MM.1S (cell line): ENCODE measurements around the gene IL15RA.

ENCODE experiments used
- DNase-seq: peaks from one replicate; pipeline ENCODE4 v3.0.0-alpha.2; 2015
- H2AFZ ChIP-seq: fragments of 300-600 bp; sonication (generic); 2 replicates; pipeline ENCODE4 v1.6.0; 2016; ENCODE audit warnings: antibody characterized with exemption, low read length
- H3F3A ChIP-seq: fragments of 300-600 bp; sonication (generic); 2 replicates; pipeline ENCODE4 v1.6.1; 2016; ENCODE audit warnings: mild to moderate bottlenecking, antibody characterized with exemption, low read length, moderate library complexity, mixed read lengths; ENCODE audit not compliant: insufficient read depth
- H3K27ac ChIP-seq: fragments of 300-600 bp; sonication (generic); 2 replicates; pipeline ENCODE4 v1.5.1; 2016; ENCODE audit warnings: mild to moderate bottlenecking, low read length
- H3K27me3 ChIP-seq: fragments of 300-600 bp; sonication (generic); replicated peaks from 2 replicates; pipeline ENCODE4 v1.6.0; 2016; ENCODE audit warnings: low read length; ENCODE audit not compliant: insufficient read depth
- H3K36me3 ChIP-seq: fragments of 300-600 bp; sonication (generic); replicated peaks from 2 replicates; pipeline ENCODE4 v1.6.1; 2016; ENCODE audit warnings: mild to moderate bottlenecking, low read length, mixed read lengths; ENCODE audit not compliant: insufficient read depth
- H3K4me1 ChIP-seq: fragments of 300-600 bp; sonication (generic); 2 replicates; pipeline ENCODE4 v1.6.1; 2016; ENCODE audit warnings: low read length, mixed read lengths
- H3K4me2 ChIP-seq: fragments of 300-600 bp; sonication (generic); 2 replicates; pipeline ENCODE4 v1.6.0; 2016; ENCODE audit warnings: low read depth, low read length
- H3K4me3 ChIP-seq: fragments of 300-600 bp; sonication (generic); 2 replicates; pipeline ENCODE4 v1.5.1; 2016; ENCODE audit warnings: low read length, mixed read lengths
- H3K79me2 ChIP-seq: fragments of 300-600 bp; sonication (generic); 2 replicates; pipeline ENCODE4 v1.6.1; 2016; ENCODE audit warnings: mixed run types, low read length, mixed read lengths
- H3K9ac ChIP-seq: fragments of 300-600 bp; sonication (generic); 2 replicates; pipeline ENCODE4 v1.6.1; 2016; ENCODE audit warnings: low read length, mixed read lengths
- H3K9me2 ChIP-seq: fragments of 300-600 bp; sonication (generic); replicated peaks from 2 replicates; pipeline ENCODE4 v1.6.1; 2016; ENCODE audit warnings: mild to moderate bottlenecking, low read length, mixed read lengths; ENCODE audit not compliant: insufficient read depth
- H3K9me3 ChIP-seq: fragments of 300-600 bp; sonication (generic); replicated peaks from 2 replicates; pipeline ENCODE4 v1.6.1; 2016; ENCODE audit warnings: mild to moderate bottlenecking, low read length, mixed read lengths; ENCODE audit not compliant: insufficient read depth
- H4K20me1 ChIP-seq: fragments of 300-600 bp; sonication (generic); 2 replicates; pipeline ENCODE4 v1.6.1; 2016; ENCODE audit warnings: mild to moderate bottlenecking, low read length, moderate library complexity, mixed read lengths; ENCODE audit not compliant: insufficient read depth
- EZH2 ChIP-seq: fragments of 300-600 bp; sonication (generic); optimal IDR thresholded peaks from 2 replicates; pipeline ENCODE3; 2017; ENCODE audit warnings: low read depth, mild to moderate bottlenecking, antibody characterized with exemption, low read length, mixed read lengths
- EZH2phosphoT487 ChIP-seq: fragments of 300-600 bp; sonication (generic); IDR thresholded peaks from 2 replicates; pipeline ENCODE4 v1.6.1; 2018; ENCODE audit warnings: antibody characterized with exemption, low read length
- TF ChIP-seq, protein P1 (sequence below): fragments of 300-600 bp; sonication (generic); IDR thresholded peaks from 2 replicates; pipeline ENCODE4 v1.5.1; 2016; ENCODE audit warnings: antibody characterized with exemption, low read length, mixed read lengths

The IL15RA gene

DNA sequence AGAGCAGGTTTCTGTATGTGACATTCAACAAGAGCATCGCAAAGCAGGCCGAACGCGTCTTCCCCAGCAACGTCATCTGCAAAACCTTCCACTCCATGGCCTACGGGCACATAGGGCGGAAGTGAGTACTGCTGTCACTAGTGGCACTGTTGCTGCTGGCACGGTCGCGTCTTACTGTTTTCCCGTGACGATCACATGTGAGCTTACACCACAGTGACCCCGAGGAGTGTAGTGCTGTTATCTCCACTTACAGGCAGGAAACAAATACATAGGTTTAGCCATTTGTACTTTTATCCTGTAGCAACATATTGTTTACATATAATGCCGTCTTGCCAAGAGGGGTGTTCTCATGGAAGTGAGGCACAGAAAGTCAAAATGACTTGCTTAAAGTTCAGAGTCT lies 61.9 kb downstream of the IL15RA start:
- Histone ChIP-seq H3K27me3 (no peaks in the 10 kb centered on the region), H3K9me2 (no peaks in the 10 kb centered on the region), H3K36me3 (peaks cover 35% of the 10 kb centered on the region), H4K20me1 (no peaks in the 10 kb centered on the region), H3K9me3 (no peaks in the 10 kb centered on the region), H2AFZ (no peak overlapping the region), H3K4me2 (no peak overlapping the region), H3K4me3 (no peak overlapping the region), H3K27ac (no peak overlapping the region), H3F3A (no peaks in the 10 kb centered on the region), H3K79me2 (peaks cover 23% of the 10 kb centered on the region), H3K4me1 (no peaks in the 10 kb centered on the region), H3K9ac (no peak overlapping the region)
- TF ChIP-seq EZH2 (no peak), EZH2phosphoT487 (no peak)
- TF ChIP-seq, protein P1, sequence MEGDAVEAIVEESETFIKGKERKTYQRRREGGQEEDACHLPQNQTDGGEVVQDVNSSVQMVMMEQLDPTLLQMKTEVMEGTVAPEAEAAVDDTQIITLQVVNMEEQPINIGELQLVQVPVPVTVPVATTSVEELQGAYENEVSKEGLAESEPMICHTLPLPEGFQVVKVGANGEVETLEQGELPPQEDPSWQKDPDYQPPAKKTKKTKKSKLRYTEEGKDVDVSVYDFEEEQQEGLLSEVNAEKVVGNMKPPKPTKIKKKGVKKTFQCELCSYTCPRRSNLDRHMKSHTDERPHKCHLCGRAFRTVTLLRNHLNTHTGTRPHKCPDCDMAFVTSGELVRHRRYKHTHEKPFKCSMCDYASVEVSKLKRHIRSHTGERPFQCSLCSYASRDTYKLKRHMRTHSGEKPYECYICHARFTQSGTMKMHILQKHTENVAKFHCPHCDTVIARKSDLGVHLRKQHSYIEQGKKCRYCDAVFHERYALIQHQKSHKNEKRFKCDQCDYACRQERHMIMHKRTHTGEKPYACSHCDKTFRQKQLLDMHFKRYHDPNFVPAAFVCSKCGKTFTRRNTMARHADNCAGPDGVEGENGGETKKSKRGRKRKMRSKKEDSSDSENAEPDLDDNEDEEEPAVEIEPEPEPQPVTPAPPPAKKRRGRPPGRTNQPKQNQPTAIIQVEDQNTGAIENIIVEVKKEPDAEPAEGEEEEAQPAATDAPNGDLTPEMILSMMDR: no peak
- DNase-seq: no peak

DNA sequence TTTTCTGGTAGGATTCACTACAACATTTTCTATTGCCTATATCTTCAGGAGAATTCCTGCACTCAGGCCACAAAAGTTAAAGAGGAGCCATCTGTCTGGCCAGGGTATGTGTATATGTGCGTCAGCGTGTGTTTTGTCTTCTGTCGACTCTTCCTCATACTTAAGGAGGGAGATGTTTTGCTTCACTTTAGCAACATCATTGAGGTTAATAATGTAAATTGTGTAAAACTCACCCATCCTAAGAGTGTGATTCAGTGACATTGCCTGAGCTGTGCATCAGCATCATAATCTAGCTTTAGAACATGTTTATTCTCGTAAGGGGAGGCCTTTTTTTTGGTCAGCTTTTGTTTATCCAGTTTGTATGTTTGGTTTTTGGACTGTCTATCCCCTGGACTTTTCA lies 63.6 kb downstream of the IL15RA start:
- H3K4me1 ChIP-seq: no peaks in the 10 kb centered on the region
- no peaks in the 10 kb centered on the region for H3K9me2 ChIP-seq
- H3K9me3 ChIP-seq: no peaks in the 10 kb centered on the region
- DNase-seq: no peak
- peaks cover 24% of the 10 kb centered on the region for H3K79me2 ChIP-seq
- no peaks in the 10 kb centered on the region for H4K20me1 ChIP-seq
- no peaks in the 10 kb centered on the region for H3K27me3 ChIP-seq
- no peaks in the 10 kb centered on the region for H3F3A ChIP-seq
- no peak overlapping the region for H3K9ac ChIP-seq
- TF ChIP-seq EZH2: no peak
- TF ChIP-seq EZH2phosphoT487: no peak
- TF ChIP-seq, protein P1: no peak
- H3K4me3 ChIP-seq: no peak overlapping the region
- H3K4me2 ChIP-seq: no peak overlapping the region
- H2AFZ ChIP-seq: no peak overlapping the region
- no peak overlapping the region for H3K27ac ChIP-seq
- peaks cover 38% of the 10 kb centered on the region for H3K36me3 ChIP-seq

DNA sequence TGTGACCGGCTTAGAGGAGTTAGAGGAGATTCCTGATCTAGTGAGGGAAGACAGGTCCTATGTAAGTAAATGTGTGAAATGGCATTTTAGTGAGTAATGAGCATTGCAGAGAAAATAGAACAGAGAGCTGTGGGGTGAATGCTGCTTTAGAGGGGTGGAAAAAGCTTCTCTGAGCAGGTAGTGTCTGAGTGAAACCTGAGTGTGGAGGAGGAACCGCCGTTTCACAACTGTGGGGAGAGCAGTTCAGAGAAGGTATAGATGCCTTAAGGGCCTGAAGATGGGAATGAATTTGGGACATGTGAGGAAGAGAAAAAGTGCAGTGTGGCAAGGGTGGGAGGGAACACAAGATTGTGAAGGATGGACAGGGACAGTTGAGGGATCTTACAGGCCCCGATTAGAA lies 65.7 kb downstream of the IL15RA start:
- peaks cover 6% of the 10 kb centered on the region for H3K4me1 ChIP-seq
- no peaks in the 10 kb centered on the region for H3K9me2 ChIP-seq
- H3K27me3 ChIP-seq: no peaks in the 10 kb centered on the region
- H2AFZ ChIP-seq: no peak overlapping the region
- H4K20me1 ChIP-seq: no peaks in the 10 kb centered on the region
- H3F3A ChIP-seq: no peaks in the 10 kb centered on the region
- H3K9ac ChIP-seq: no peak overlapping the region
- H3K4me2 ChIP-seq: no peak overlapping the region
- H3K9me3 ChIP-seq: no peaks in the 10 kb centered on the region
- TF ChIP-seq, protein P1: no peak
- TF ChIP-seq EZH2: no peak
- TF ChIP-seq EZH2phosphoT487: no peak
- DNase-seq: no peak
- H3K27ac ChIP-seq: no peak overlapping the region
- no peak overlapping the region for H3K4me3 ChIP-seq
- H3K36me3 ChIP-seq: peaks cover 28% of the 10 kb centered on the region
- H3K79me2 ChIP-seq: peaks cover 39% of the 10 kb centered on the region
